ENCODE data around the gene HSF2BP.
"Not testable (repeated sequence)": the region's sequence is repeated elsewhere in the genome, so short reads cannot be mapped to it uniquely, and the experiment has no call there.

The HSF2BP gene

GRCh38 chr21:43616861-43617260, 42.4 kb downstream of the HSF2BP start:
- DNase-seq: not testable (repeated sequence)

- no peak for DNase-seq
Observed at GRCh38 chr21:43614839-43615238, 44.4 kb downstream of the HSF2BP start.

GRCh38 chr21:43613755-43614638, 45.3 kb downstream of the HSF2BP start:
- no peak for DNase-seq

GRCh38 chr21:43611598-43612369, 47.5 kb downstream of the HSF2BP start:
- DNase-seq: no peak

- DNase-seq: no peak
Observed at GRCh38 chr21:43609501-43610340, 49.6 kb downstream of the HSF2BP start.

DNA sequence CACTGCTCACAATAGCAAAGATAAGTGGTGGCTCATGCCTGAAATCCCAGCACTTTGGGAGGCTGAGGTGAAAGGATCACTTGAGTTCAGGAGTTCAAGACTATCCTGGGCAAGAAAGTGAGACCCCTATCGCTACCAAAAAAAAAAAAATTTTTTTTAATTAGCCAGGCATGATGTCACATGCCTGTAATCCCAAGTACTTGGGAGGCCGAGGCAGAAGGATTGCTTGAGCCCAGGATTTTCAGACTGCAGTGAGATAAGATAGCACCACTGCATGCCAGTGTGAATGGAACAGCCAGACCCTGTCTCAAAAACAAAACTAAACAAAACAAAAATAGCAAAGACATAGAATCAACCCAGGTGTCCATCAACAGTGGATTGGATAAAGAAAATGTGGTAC, 50.6 kb downstream of the HSF2BP start:
- DNase-seq: no peak

DNA sequence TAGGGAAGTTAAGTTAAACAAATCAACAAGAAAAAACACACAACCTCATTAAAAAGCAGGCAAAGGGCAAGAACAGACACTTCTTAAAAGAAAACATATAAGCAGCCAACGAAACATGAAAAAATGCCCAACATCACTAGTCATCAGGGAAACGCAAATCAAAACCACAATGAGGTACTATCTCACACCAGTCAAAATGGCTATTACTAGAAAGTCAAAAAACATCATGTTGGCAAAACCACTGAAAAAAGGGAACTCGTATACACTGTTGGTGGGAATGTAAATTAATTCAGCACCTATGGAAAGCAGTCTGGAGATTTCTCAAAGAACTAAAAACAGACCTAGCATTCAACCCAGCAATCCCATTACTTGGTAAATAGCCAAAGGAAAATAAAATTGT, 51.1 kb downstream of the HSF2BP start:
- no peak for DNase-seq

DNA sequence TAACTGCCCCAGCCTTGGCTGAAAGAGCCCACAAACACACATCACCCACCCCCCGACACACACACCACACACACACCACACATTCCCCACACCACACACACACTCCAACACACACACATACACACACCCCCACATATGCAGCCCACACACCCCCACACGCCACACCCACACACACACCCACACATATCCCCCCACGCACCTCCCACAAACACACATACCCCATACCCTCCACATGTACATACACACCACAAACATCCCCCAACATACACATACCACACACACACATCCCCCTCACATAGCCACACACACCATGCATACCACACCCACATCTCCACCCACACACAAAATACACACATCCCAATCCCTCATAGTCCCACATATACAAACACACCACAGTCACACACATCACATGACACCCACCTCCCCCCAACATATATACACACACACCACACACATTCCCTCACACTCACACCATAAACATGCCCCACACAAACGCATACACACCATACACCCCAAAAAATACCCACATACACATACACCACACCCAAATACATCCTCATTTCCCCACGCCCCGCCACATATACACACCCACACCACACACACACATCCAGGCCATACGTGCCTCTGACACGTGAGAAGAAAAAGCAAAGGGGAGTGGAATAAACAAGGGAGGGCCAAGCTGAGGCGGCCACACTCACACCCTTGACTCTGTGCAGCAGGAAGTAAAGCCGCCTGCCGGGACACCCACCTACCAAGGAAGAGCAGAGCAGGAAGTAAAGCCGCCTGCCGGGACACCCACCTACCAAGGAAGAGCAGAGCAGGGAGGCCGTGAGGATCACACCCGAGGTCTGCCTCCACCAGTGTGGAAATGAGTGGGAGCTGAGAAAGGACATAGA, 53.7 kb downstream of the HSF2BP start:
- no peak for DNase-seq

DNA sequence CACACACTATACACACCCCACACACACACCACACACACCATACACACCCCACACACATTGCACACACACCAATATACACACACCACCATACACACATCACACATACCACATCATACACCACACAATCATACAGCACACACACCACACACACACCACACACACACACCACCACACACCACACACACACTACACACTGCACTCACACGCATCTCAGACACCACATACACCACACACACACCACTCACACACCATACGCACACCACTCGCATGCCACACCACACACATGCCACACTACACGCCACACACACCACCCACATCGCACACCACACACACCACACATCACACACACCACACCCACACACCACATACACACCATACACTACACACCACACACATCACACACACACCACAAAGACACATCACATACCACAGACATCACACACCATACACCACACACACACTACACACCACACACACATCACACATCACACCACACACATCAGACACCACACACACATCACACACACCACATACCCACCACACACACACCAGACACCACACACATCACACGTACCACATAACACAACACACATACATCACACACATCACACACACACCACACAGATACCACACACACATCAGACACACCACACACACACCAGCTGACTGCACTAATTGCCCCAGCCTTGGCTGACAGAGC, 54.6 kb downstream of the HSF2BP start:
- DNase-seq: no peak

- DNase-seq: no peak
Observed at GRCh38 chr21:43603641-43604504, 55.4 kb downstream of the HSF2BP start.

DNA sequence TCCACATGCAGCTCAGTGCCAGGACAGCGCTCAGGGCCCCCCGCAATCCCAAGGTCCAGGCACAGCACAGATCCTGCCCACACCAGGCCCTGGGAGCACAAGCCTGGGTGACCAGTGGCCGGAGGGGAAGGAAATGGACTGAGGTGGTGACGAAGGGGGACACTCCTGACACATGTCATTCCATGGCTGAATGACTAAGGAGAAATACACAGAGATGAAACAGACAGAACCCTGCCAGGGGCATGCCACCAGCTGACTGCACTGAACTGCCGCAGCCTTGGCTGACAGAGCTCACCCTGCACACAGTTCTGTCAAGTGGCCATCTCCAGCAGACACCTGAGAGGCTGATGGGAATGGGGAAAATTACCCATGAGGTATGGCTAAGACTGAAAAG, 56.1 kb downstream of the HSF2BP start:
- no peak for DNase-seq

DNA sequence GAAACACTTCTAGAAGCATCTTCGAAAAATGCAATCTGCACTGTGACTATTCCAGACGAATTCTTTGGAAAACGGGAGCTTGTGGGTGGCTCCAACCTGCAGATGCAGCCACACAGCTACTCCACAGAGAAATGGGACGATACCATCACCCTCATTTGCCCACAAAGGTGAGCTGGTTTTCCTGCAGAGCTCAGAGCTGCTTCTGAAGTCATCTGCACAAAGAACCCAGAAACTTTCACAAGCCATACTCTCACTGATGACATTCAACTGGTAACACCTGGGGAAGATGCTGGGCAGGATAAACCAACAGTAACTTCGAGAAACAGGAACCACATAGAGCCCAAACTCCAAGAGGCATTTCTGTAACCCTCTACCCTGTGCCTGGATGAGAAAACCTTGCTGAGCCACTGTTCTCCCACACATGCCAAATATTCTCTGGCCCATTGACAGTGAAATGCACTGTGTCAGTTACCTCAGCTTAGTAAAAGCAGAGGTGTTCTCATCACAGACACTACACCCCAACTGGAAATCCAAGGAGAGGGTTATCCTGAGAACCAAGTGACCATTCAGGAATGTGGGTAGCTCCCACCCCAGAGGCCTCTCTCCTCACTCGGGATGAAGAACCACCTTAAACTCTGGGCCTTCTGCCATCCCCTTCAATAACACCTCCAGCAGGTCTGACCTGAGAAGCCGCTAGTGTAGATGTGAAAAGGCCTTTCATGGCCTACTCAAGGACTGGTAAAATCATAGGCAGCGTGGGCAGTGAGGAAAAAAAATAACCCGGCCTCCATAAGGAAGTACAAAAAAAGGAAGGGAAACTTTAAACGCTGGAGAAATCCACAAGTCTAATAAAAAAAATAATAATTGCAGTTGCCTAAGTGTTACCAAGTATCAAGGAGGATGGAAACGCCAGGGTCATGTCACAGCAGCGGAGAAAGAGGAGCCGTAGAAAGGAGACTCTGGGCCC, 56.7 kb downstream of the HSF2BP start:
- DNase-seq: no peak

- no peak for DNase-seq
Observed at GRCh38 chr21:43600642-43601402, 58.5 kb downstream of the HSF2BP start.

DNA sequence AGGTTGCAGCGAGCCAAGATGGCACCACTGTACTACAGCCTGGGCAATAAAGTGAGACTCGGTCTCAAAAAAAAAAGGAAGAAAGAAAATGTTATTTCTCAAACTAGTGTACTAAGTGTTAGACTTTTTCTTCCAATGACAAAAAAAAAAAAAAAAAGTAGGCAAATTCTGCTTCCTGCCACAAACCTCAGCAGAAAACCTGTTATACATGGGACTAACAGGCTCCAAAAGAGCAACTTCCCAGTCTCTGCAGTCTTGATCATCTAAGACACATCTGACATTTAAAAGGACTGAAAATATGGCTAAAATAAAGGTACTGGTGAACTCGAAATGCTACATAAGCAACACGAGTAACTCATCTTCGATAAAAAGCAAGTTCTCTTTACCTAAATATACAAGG, 59.6 kb downstream of the HSF2BP start:
- no peak for DNase-seq

DNA sequence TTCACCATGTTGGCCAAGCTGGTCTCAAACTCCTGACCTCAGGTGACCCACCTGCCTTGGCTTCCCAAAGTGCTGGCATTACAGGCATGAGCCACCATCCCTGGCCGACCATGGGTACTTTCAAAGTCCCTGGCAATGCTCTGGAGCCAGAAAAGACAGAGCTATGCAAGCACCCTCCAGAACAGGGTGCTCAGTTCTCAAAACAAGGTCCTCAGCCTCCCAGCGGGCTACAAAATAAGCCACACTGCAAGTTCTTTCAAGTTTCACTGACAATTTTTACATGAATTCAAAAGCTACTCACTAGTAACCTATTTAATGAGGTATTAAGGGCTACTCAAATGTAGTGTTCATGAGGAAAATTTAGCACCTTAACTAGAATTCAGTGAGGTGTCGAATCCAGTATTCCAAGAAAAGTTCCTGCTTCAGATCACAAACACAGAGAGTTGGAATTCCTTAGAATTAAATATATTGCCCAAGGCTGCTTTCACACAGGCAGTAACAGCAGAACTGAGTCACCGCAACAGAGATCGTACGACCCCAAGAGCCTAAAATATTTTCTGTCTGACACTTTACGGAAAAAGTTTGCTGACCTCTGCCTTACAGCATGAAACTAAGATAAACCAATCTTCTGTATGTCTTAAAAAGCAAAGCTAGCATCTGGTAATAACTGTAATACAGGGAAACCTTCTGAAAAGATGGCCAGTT, 60.7 kb downstream of the HSF2BP start:
- no peak for DNase-seq

DNA sequence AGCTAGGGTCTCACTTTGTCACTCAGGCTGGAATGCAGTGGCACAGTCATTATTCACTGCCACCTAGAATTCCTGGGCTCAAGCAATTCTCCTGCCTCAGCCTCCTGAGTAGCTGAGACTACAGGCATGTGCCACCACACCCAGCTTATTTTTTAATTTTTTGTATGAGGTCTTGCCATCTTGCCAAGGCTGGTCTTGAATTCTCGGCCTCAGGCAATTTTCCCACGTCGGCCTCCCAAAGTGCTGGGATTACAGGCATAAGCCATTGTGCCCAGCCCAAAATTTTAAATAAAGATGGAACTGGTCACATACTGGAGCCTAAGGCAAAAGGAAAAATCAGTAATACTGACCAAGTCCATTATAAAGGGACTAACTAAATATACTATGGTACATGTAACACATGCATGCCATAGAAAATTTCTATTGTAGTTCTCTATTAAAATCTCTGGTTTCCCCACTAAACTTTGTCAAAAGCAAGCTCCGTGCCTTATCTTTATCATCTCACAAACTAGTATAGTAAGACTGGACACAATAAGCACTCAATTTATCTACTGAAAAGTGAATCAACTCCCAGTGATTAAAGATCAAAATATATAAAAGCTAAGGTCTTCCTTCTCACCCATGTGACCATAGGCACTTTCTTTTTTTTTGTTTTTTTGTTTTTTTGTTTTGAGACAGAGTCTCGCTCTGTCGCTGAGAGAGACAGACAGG, 61.6 kb downstream of the HSF2BP start:
- DNase-seq: no peak

DNA sequence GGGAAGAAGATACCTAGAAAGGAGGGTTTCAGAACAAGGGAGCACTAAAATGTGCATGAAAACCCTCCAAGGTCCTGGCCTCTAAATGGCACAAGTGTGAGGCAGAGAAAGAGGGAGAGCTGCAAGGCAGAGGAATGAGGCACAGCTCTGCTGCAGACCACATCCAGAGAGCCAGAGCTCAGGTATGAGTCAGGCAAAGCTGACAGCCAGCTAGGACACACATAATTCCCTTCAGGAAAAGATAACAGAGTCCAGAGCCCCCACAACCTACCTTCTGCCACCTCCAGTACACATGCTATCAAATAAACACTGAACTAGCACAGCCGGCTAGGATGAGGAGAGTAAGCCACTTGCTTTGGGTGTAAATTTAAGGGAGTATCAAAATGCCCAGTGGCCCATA, 62.2 kb downstream of the HSF2BP start:
- no peak for DNase-seq

Measured in activated CD4-positive, CD25-positive, alpha-beta regulatory T cell treated with anti-CD3 and anti-CD28 coated beads, Interleukin-2, amount 50 U/mL, for 72 hours (primary cell).